WTC11 (cell line): ENCODE measurements around the gene CPNE4. TPM values are rescaled to one million over a fixed set of nuclear protein-coding genes. Genes with fewer than 3 reads are reported as not detected.

Source experiments
- ATAC-seq: fragments of 200-7000 bp; cut with Tn5 transposase; 2 replicates; pipeline ENCODE4 v1.10.0; 2021; ENCODE audit warnings: mild to moderate bottlenecking, moderate library complexity
- CTCF ChIA-PET: fragments of 300-600 bp; sonication (Branson Sonifier 250); formaldehyde crosslinking; loops from one replicate; lab custom pipeline; 2021; ENCODE audit warnings: antibody characterized with exemption; lab: Charles Lee
- POLR2A ChIA-PET: fragments of 350-600 bp; sonication (Branson Sonifier 250); formaldehyde crosslinking; loops from one replicate; lab custom pipeline; 2021; ENCODE audit warnings: antibody characterized with exemption; lab: Charles Lee
- DNase-seq: peaks from one replicate; pipeline ENCODE4 v3.0.0; 2021; ENCODE audit warnings: low spot score
- H3K27ac Mint-ChIP-seq: 2 replicates; pipeline ENCODE4 v1.8.0; 2021; ENCODE audit warnings: mixed read lengths
- H3K27me3 Mint-ChIP-seq: 2 replicates; pipeline ENCODE4 v1.8.0; 2021; ENCODE audit warnings: low read depth, mild to moderate bottlenecking, moderate library complexity, mixed read lengths
- H3K36me3 Mint-ChIP-seq: 2 replicates; pipeline ENCODE4 v1.8.0; 2021; ENCODE audit warnings: mixed read lengths
- H3K4me1 Mint-ChIP-seq: 2 replicates; pipeline ENCODE4 v1.8.0; 2022; ENCODE audit warnings: mixed read lengths
- H3K4me3 Mint-ChIP-seq: 2 replicates; pipeline ENCODE4 v1.8.0; 2021; ENCODE audit warnings: mild to moderate bottlenecking, moderate library complexity, mixed read lengths
- H3K9me3 Mint-ChIP-seq: 2 replicates; pipeline ENCODE4 v1.8.0; 2021; ENCODE audit warnings: mixed read lengths
- AFF4 ChIP-seq: sonication (generic); formaldehyde crosslinking; IDR thresholded peaks from 2 replicates; pipeline ENCODE4 v1.8.1; 2023; ENCODE audit warnings: mild to moderate bottlenecking, missing genetic modification reagents, borderline replicate concordance
- CBFB ChIP-seq: sonication (generic); formaldehyde crosslinking; IDR thresholded peaks from 2 replicates; pipeline ENCODE4 v1.8.1; 2022; ENCODE audit warnings: mild to moderate bottlenecking, low read depth, missing genetic modification reagents
- EMX1 ChIP-seq: fragments of 250-450 bp; sonication (Bioruptor Pico); IDR thresholded peaks from 2 replicates; pipeline ENCODE4 v1.8.0; 2021; ENCODE audit warnings: mild to moderate bottlenecking
- FOXJ3 ChIP-seq: sonication (generic); formaldehyde crosslinking; IDR thresholded peaks from 2 replicates; pipeline ENCODE4 v1.9.0; 2021; ENCODE audit warnings: missing genetic modification reagents, mild to moderate bottlenecking, borderline replicate concordance
- FOXK1 ChIP-seq: sonication (generic); formaldehyde crosslinking; IDR thresholded peaks from 2 replicates; pipeline ENCODE4 v1.8.0; 2022; ENCODE audit warnings: mild to moderate bottlenecking, moderate library complexity, missing genetic modification reagents
- GRHL2 ChIP-seq: fragments of 250-450 bp; sonication (Bioruptor Pico); IDR thresholded peaks from 2 replicates; pipeline ENCODE4 v1.8.0; 2022; ENCODE audit warnings: mild to moderate bottlenecking, moderate library complexity; ENCODE audit not compliant: insufficient replicate concordance, severe bottlenecking
- JAZF1 ChIP-seq: fragments of 250-450 bp; sonication (Bioruptor Pico); IDR thresholded peaks from 2 replicates; pipeline ENCODE4 v1.9.0; 2021; ENCODE audit warnings: moderate library complexity, mild to moderate bottlenecking, inconsistent platforms
- MXD4 ChIP-seq: fragments of 250-450 bp; sonication (Bioruptor Pico); IDR thresholded peaks from 2 replicates; pipeline ENCODE4 v1.8.0; 2021; ENCODE audit warnings: mild to moderate bottlenecking, moderate library complexity, borderline replicate concordance
- MYBL2 ChIP-seq: sonication (generic); formaldehyde crosslinking; IDR thresholded peaks from 2 replicates; pipeline ENCODE4 v1.8.1; 2023; ENCODE audit warnings: mild to moderate bottlenecking, moderate library complexity, missing genetic modification reagents
- NFATC4 ChIP-seq: fragments of 250-450 bp; sonication (Bioruptor Pico); IDR thresholded peaks from 2 replicates; pipeline ENCODE4 v1.9.0; 2021; ENCODE audit warnings: mild to moderate bottlenecking
- NFYB ChIP-seq: sonication (generic); formaldehyde crosslinking; conservative IDR thresholded peaks from 2 replicates; pipeline ENCODE4 v1.8.0; 2022; ENCODE audit warnings: low read depth, missing genetic modification reagents
- NR3C1 ChIP-seq: sonication (generic); formaldehyde crosslinking; conservative IDR thresholded peaks from 2 replicates; pipeline ENCODE4 v1.8.1; 2023; ENCODE audit warnings: low read depth, mild to moderate bottlenecking, missing genetic modification reagents
- OVOL2 ChIP-seq: fragments of 250-450 bp; sonication (Bioruptor Pico); IDR thresholded peaks from 2 replicates; pipeline ENCODE4 v1.9.0; 2021; ENCODE audit warnings: mild to moderate bottlenecking, borderline replicate concordance
- SMAD4 ChIP-seq: sonication (generic); formaldehyde crosslinking; IDR thresholded peaks from 2 replicates; pipeline ENCODE4 v1.8.0; 2022; ENCODE audit warnings: mild to moderate bottlenecking, missing genetic modification reagents
- TEAD1 ChIP-seq: sonication (generic); formaldehyde crosslinking; IDR thresholded peaks from 2 replicates; pipeline ENCODE4 v1.8.0; 2022; ENCODE audit warnings: mild to moderate bottlenecking, missing genetic modification reagents
- TP53 ChIP-seq: sonication (generic); formaldehyde crosslinking; IDR thresholded peaks from 2 replicates; pipeline ENCODE4 v1.8.1; 2023; ENCODE audit warnings: mild to moderate bottlenecking, missing genetic modification reagents
- USF1 ChIP-seq: sonication (generic); formaldehyde crosslinking; IDR thresholded peaks from 2 replicates; pipeline ENCODE4 v1.8.0; 2022; ENCODE audit warnings: mild to moderate bottlenecking, missing genetic modification reagents
- ZNF232 ChIP-seq: sonication (generic); formaldehyde crosslinking; IDR thresholded peaks from 2 replicates; pipeline ENCODE4 v1.8.0; 2022; ENCODE audit warnings: mild to moderate bottlenecking, missing genetic modification reagents
- ZNF396 ChIP-seq: fragments of 250-450 bp; sonication (Bioruptor Pico); IDR thresholded peaks from 2 replicates; pipeline ENCODE4 v1.8.0; 2021; ENCODE audit warnings: mild to moderate bottlenecking, moderate library complexity, borderline replicate concordance
- ZNF512 ChIP-seq: sonication (generic); formaldehyde crosslinking; IDR thresholded peaks from 2 replicates; pipeline ENCODE4 v1.8.1; 2022; ENCODE audit warnings: missing genetic modification reagents, borderline replicate concordance
- total RNA-seq: library from RNA; stranded (reverse); gene quantifications from 3 replicates; pipeline ENCODE4 v1.2.3, GENCODE V29; 2021
- TF ChIP-seq, protein P1 (sequence below): sonication (generic); formaldehyde crosslinking; IDR thresholded peaks from 2 replicates; pipeline ENCODE4 v1.8.1; 2023; ENCODE audit warnings: mild to moderate bottlenecking, missing genetic modification reagents
- TF ChIP-seq, protein P2 (sequence below): sonication (generic); formaldehyde crosslinking; IDR thresholded peaks from 2 replicates; pipeline ENCODE4 v1.8.0; 2022; ENCODE audit warnings: missing genetic modification reagents

The CPNE4 gene
- total RNA-seq, 1 experiment from 2014 or later = 2.4 TPM

- TF ChIP-seq ZNF512 (CRISPR knock-in tag) (0 out of 2 replicates have a peak, but pooled peaks have one; percentile 75), TP53 (CRISPR knock-in tag) (peak; percentile 82; the same call in 1 of the 2 replicates), AFF4 (CRISPR knock-in tag) (peak; percentile 95; the same call in 1 of the 2 replicates), GRHL2 (no peak), USF1 (CRISPR knock-in tag) (peak; percentile 74), MYBL2 (CRISPR knock-in tag) (peak; percentile 95), NR3C1 (0 out of 2 replicates have a peak, but pooled peaks have one; percentile 67), ZNF396 (CRISPR knock-in tag) (no peak), TEAD1 (peak; percentile 85), JAZF1 (no peak), OVOL2 (CRISPR knock-in tag) (no peak), CBFB (0 out of 2 replicates have a peak, but pooled peaks have one; percentile 57), FOXJ3 (CRISPR knock-in tag) (no peak), ZNF232 (peak; percentile 77; the same call in 1 of the 2 replicates), MXD4 (CRISPR knock-in tag) (no peak), FOXK1 (CRISPR knock-in tag) (peak; percentile 92), NFATC4 (no peak), EMX1 (CRISPR knock-in tag) (no peak)
- TF ChIP-seq, protein P1, sequence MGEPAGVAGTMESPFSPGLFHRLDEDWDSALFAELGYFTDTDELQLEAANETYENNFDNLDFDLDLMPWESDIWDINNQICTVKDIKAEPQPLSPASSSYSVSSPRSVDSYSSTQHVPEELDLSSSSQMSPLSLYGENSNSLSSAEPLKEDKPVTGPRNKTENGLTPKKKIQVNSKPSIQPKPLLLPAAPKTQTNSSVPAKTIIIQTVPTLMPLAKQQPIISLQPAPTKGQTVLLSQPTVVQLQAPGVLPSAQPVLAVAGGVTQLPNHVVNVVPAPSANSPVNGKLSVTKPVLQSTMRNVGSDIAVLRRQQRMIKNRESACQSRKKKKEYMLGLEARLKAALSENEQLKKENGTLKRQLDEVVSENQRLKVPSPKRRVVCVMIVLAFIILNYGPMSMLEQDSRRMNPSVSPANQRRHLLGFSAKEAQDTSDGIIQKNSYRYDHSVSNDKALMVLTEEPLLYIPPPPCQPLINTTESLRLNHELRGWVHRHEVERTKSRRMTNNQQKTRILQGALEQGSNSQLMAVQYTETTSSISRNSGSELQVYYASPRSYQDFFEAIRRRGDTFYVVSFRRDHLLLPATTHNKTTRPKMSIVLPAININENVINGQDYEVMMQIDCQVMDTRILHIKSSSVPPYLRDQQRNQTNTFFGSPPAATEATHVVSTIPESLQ (CRISPR knock-in tag) = no peak
- TF ChIP-seq, all 79 proteins: peak for 43
Measured at GRCh38 chr3:131502530-131503319, 532.1 kb downstream of the CPNE4 start, which contains the start of gene MRPL3 (continued).

- no peaks in the 10 kb centered on the region for H3K9me3 Mint-ChIP-seq
- H3K27me3 Mint-ChIP-seq = peaks cover 26% of the 10 kb centered on the region
- no peak for ATAC-seq
- ChIA-PET POLR2A (no interaction called here), CTCF (interaction anchor here (1.1 kb wide), 1 partner anchor 25 kb away, joined by 3 read pairs; no protein-coding TSS in a partner anchor)
- peak overlapping the region; percentile 99 for H3K4me3 Mint-ChIP-seq
- DNase-seq = no peak
- H3K4me1 Mint-ChIP-seq = peaks cover 10% of the 10 kb centered on the region
- peak overlapping the region; percentile 96 for H3K27ac Mint-ChIP-seq
- peaks cover 35% of the 10 kb centered on the region for H3K36me3 Mint-ChIP-seq
- TF ChIP-seq NFYB (CRISPR knock-in tag) (no peak), SMAD4 (CRISPR knock-in tag) (no peak), MYBL2 (CRISPR knock-in tag) (no peak)
- TF ChIP-seq, protein P2, sequence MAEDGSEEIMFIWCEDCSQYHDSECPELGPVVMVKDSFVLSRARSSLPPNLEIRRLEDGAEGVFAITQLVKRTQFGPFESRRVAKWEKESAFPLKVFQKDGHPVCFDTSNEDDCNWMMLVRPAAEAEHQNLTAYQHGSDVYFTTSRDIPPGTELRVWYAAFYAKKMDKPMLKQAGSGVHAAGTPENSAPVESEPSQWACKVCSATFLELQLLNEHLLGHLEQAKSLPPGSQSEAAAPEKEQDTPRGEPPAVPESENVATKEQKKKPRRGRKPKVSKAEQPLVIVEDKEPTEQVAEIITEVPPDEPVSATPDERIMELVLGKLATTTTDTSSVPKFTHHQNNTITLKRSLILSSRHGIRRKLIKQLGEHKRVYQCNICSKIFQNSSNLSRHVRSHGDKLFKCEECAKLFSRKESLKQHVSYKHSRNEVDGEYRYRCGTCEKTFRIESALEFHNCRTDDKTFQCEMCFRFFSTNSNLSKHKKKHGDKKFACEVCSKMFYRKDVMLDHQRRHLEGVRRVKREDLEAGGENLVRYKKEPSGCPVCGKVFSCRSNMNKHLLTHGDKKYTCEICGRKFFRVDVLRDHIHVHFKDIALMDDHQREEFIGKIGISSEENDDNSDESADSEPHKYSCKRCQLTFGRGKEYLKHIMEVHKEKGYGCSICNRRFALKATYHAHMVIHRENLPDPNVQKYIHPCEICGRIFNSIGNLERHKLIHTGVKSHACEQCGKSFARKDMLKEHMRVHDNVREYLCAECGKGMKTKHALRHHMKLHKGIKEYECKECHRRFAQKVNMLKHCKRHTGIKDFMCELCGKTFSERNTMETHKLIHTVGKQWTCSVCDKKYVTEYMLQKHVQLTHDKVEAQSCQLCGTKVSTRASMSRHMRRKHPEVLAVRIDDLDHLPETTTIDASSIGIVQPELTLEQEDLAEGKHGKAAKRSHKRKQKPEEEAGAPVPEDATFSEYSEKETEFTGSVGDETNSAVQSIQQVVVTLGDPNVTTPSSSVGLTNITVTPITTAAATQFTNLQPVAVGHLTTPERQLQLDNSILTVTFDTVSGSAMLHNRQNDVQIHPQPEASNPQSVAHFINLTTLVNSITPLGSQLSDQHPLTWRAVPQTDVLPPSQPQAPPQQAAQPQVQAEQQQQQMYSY (CRISPR knock-in tag) = no peak
Measured at GRCh38 chr3:131501949-131502348, 532.9 kb downstream of the CPNE4 start.
